NAMALWA (cell line): Measurements from ENCODE around the gene FAM216B.
"Not testable (repeated sequence)": the region's sequence is repeated elsewhere in the genome, so short reads cannot be mapped to it uniquely, and the experiment has no call there.

Experiments
- DNase-seq: peaks from one replicate; pipeline ENCODE4 v3.0.0-alpha.2; 2015; ENCODE audit warnings: low spot score

FAM216B gene

DNA sequence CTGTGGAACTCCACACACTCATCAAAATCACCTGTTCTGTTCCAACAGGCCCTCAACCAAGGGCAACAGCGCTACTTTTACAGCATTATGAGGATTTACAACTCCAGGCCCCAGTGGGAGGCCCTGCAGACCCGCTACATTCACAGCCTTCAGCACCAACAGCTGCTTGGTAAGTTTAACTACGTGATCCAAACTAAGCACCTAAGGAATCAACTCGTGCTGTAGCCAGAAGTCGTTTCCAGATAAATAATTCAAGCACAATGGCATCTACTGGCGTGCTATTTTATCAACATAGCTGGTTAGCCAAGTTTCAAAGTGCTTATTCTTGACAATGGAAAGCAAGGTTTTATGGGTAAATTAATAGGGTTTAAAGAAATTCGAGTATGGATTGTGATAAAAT, 5.3 kb downstream of the FAM216B start:
- DNase-seq = no peak

GRCh38 chr13:42788601-42789000, 7.2 kb downstream of the FAM216B start:
- DNase-seq = no peak

- no peak for DNase-seq
These were observed 10.8 kb downstream of the FAM216B start for GRCh38 chr13:42792154-42792553.

DNA sequence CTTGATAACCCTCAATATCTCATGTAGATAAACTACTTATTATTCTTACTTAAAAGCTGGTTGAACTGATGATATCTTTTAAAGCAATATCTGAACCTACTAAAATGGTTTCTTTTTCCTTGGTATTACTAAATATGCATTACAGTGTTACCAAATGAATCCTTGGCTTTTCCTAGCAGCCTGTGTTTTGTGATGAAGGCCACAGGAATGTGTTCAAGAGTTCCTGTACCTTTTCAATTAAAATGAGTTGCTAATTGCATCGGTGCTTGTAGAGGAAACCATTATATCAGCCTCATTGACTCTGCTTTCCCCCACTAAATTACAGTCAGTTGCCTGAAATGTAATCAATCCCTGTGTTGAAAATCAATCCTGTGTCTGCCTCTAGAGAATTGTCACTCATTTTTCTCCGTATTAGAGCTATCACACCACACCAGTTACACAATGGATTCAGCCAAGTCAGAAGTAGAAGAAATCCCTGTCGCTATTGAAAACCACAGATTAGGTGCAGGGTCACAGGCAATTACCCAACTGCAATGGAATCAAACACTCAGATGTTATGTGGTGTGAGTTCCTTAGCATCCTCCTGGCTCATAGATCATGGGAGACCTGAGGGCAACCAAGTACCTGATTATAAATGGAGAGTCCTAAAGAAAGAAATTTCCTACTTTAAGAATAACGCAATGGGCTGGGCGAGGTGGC, 13.3 kb downstream of the FAM216B start:
- no peak for DNase-seq

DNA sequence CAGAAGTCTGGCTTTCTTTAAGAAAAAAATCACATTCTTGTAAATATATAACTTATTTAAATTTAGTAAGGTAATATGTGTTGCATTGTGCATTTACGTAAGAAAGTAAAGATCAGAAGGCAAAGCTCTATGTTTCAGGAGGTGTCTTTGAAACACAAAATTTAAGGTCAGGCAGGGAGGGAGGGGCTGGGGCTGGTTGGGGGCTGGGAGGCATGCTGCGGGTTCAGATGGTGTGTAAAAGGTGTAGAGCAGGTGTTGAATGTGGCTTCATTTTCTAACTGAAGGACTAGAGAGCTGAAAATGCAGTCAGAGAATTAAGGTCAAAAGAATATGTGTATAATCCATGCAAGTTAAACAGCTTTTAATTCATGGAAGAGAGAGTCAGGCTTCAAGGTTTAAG, 14.3 kb downstream of the FAM216B start:
- no peak for DNase-seq

DNA sequence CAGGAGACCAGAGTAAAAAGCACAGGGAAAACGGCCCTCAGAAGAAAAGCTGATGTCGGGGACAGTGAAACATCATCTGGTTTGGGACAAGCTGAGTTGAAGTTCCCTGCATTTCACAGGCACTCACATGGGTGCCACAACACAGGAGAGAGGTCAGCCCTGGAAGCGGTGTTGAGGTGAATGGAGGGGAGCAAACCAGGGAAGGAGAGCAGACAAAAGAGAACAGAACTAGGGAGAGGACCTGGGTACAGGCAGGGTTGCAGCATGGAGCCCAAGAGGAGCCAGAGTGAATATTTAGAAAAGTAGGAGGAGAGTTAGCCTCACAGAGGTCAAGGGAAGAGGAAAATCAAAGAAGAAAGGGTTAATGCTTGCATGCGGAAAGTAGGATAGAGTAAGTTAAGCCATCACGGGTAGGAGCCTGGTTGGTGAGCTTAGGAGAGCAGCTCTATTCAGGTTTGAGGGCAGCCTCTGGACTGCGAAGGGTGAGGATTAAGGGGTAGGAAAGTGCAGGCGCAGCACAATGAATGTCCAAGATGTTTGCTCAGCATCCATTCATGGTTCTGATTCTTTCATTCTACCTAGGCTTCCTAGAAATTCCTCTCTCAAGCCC, 15.5 kb downstream of the FAM216B start:
- DNase-seq = no peak

- no peak for DNase-seq
These were observed 16.7 kb downstream of the FAM216B start for GRCh38 chr13:42798118-42798517.

- DNase-seq = no peak
These were observed 18.8 kb downstream of the FAM216B start for GRCh38 chr13:42800109-42800643.

DNA sequence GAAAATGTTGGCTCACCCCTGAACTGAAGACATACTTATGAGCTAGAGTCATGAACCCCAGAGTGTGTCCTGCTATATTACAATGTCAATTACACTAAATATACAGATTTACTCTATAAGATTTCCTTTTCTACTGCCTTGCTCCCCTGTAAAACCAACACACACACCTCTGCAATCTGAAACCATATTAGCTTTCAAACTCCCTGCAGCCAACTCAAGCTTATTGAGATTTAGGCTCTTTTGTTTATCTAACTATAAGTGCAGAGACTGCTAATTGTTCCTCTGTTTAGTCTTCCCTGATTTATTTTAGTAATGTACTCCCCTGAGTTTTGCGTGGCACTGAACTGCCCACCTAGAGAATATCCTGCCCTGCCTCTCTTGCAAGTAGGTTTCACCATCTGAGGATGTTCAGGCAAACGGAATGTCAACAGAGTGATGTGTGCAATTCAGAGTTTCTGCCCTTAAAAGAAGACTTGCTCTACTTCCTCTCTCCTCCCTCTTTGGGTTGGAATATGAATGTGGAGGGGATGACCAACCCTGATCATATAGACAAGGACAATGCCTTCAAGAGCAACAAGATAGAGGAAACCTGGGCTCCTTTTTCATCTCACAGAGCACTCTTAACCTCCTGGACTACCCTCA, 22.3 kb downstream of the FAM216B start:
- no peak for DNase-seq

- DNase-seq = no peak
These were observed 23.0 kb downstream of the FAM216B start for GRCh38 chr13:42804244-42804874.

DNA sequence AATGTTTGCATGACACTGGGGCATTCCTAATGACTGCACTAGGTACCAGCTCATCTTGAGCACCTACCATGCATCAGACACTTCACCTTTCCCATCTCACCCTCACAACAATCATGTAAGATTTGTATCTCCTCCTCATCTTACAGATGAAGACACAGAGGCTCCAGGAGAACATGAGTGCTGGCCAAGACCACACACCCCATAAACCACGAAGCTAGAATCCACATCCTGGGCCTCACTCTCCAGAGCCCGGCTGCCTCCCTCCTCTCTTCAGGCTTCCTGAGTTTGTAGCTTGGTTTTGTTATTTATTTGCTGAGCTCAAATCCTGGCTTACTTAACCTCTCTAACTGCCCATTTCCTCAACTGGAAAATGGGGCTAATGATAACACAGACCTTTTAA, 25.9 kb downstream of the FAM216B start:
- DNase-seq = no peak

DNA sequence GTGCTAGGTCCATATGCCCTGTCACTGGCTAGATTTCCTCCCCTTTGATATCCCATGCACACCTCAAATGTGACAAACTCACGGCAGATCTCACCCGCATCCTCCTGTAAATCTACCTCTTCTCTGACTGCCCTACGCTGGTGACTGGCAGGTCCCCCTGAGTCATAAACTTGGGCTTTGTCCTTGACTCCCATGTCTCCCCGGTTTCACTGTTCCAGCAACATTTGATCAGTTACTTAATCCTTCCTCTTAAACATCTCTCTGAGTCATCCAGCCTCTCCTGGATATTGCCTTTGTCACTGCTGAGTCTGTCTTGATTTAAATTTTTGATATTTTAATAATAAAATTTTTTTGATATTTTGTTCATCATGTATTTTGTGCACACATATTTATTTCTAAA, 26.5 kb downstream of the FAM216B start:
- DNase-seq = no peak

DNA sequence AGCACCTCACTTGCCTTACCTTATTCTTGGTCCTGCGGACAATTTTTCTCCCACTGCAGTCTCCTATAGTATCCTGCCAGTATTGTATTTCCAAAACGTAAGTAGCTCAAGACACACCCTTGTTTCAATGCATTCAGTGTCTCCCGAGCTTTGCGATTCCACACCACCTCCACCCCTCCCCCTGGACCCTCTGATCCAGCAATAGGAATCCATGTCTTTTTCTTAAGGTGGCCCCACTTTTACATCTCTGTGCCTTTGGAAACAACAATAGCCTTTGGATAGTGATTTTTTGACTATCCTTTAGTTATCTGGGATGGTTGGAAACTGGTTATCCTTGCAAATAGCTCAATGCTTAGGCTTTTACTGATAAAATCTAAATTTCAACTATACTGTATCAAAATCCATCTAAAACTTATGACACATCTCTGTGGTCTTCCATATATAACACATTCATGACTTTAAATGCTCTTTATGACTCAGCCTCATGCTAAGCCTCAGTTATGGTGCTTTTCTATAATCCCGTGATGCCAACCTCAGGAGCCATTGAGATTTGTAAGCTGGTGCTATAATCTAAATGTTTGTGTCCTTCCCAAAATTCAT, 27.1 kb downstream of the FAM216B start:
- no peak for DNase-seq

- no peak for DNase-seq
These were observed 30.9 kb downstream of the FAM216B start for GRCh38 chr13:42812316-42812715.

DNA sequence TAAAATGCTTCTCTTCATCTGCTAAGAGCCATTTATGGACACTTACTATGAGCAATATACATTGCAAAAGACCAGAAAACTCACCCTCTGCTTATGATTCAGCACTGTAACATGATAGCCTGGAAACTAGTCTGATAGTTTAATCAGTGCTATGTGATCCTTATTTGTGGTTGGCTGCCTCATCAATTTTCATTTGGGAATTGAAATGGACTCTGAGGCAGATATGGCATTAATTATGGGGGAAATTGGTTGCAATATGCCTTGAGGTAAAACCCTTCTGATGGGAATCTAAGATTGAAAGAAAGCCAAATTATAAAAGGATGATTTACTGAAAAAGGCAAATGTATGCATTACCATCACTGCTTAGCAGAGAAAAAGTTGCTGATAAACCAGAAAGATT, 33.5 kb downstream of the FAM216B start:
- DNase-seq = no peak

DNA sequence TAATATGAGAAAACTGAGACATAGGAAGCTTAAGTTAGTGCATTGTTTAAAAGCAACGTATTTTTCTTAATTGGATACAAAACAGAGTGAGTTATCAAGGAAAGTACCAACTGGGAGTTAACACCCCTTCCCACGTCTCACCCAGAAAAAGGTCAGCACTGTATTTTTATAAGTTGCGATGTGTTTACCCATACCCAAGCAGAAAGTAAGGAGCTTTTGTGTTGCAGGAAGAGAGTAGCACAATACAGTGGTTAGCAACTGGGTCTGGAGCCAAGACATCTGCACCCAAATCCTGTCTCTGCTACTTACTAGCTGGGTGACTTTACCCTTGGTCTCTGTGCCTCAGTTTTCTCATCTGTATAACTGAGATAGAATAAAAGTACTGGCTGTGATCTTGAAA, 34.3 kb downstream of the FAM216B start:
- no peak for DNase-seq

DNA sequence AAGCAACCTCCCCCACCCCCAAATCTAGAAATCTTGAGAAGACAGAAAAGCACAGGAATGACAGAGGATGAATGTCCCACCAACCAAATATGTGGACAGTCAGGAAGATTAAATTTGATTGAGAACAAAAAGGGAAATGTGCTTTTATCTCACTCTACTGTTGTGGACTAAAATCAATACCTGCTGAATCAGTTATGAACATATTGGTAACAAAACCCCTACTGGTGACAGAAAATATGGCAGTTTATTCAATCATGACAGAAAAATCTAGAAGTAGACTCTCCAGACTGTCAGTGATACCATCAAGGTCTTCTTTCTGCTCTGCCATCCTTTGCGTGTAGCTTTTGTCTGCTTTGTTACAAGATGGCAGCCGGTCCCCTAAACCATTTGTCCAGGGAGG, 35.2 kb downstream of the FAM216B start:
- peak; percentile 11 for DNase-seq

- not testable (repeated sequence) for DNase-seq
These were observed 38.3 kb downstream of the FAM216B start for GRCh38 chr13:42819687-42820086.

- DNase-seq = no peak
These were observed 39.1 kb downstream of the FAM216B start for GRCh38 chr13:42820451-42820850.

- DNase-seq = no peak
These were observed 40.1 kb downstream of the FAM216B start for GRCh38 chr13:42821437-42821836.

- DNase-seq = no peak
These were observed 51.1 kb downstream of the FAM216B start for GRCh38 chr13:42832341-42833096.

GRCh38 chr13:42834946-42835345, 53.6 kb downstream of the FAM216B start:
- no peak for DNase-seq
